ENCODE data around the gene ADGRG4.

Gene ADGRG4

GRCh38 chrX:136353526-136354093 is 52.8 kb downstream of the ADGRG4 start:
- Histone ChIP-seq H3K9ac (ENCODE audit: low read depth, low read length, poor library complexity, severe bottlenecking) (no peak overlapping the region), H3K27me3 (ENCODE audit: insufficient read depth, low read length, poor library complexity, severe bottlenecking) (no peaks in the 10 kb centered on the region), H3F3A (ENCODE audit: low read depth) (no peaks in the 10 kb centered on the region), H3K36me3 (ENCODE audit: insufficient read depth, low read length) (no peaks in the 10 kb centered on the region), H3K9me2 (replicated peaks; ENCODE audit: low read depth, low read length) (no peaks in the 10 kb centered on the region), H3K79me2 (ENCODE audit: insufficient read depth, low read length) (no peaks in the 10 kb centered on the region), H3K9me3 (ENCODE audit: insufficient read depth, low read depth, low read length) (no peaks in the 10 kb centered on the region), H3K4me2 (ENCODE audit: low read depth, low read length, poor library complexity, severe bottlenecking) (no peak overlapping the region), H3K4me3 (ENCODE audit: low read length, poor library complexity, severe bottlenecking) (no peak overlapping the region), H2AFZ (ENCODE audit: low read length) (no peak overlapping the region), H4K20me1 (ENCODE audit: insufficient read depth, low read length, poor library complexity, severe bottlenecking) (no peaks in the 10 kb centered on the region), H3K4me1 (ENCODE audit: insufficient read depth, low read length, poor library complexity, severe bottlenecking) (no peaks in the 10 kb centered on the region)
- TF ChIP-seq CTCF (conservative IDR thresholded peaks at IDR 0.05; ENCODE audit: low read length) (no peak), EZH2phosphoT487 (IDR thresholded peaks at IDR 0.05; ENCODE audit: borderline replicate concordance) (no peak)

- Histone ChIP-seq H3K9ac (ENCODE audit: low read depth, low read length, poor library complexity, severe bottlenecking) (no peak overlapping the region), H3K9me3 (ENCODE audit: insufficient read depth, low read depth, low read length) (no peaks in the 10 kb centered on the region), H2AFZ (ENCODE audit: low read length) (no peak overlapping the region), H3K9me2 (replicated peaks; ENCODE audit: low read depth, low read length) (no peaks in the 10 kb centered on the region), H3F3A (ENCODE audit: low read depth) (no peaks in the 10 kb centered on the region), H3K79me2 (ENCODE audit: insufficient read depth, low read length) (no peaks in the 10 kb centered on the region), H3K4me1 (ENCODE audit: insufficient read depth, low read length, poor library complexity, severe bottlenecking) (no peaks in the 10 kb centered on the region), H4K20me1 (ENCODE audit: insufficient read depth, low read length, poor library complexity, severe bottlenecking) (no peaks in the 10 kb centered on the region), H3K4me2 (ENCODE audit: low read depth, low read length, poor library complexity, severe bottlenecking) (no peak overlapping the region), H3K36me3 (ENCODE audit: insufficient read depth, low read length) (no peaks in the 10 kb centered on the region), H3K27me3 (ENCODE audit: insufficient read depth, low read length, poor library complexity, severe bottlenecking) (no peaks in the 10 kb centered on the region), H3K4me3 (ENCODE audit: low read length, poor library complexity, severe bottlenecking) (no peak overlapping the region)
- no peak for TF ChIP-seq CTCF (conservative IDR thresholded peaks at IDR 0.05; ENCODE audit: low read length)
- TF ChIP-seq EZH2phosphoT487 (IDR thresholded peaks at IDR 0.05; ENCODE audit: borderline replicate concordance) = no peak
These were observed 53.4 kb downstream of the ADGRG4 start for GRCh38 chrX:136354201-136354600.

- Histone ChIP-seq H3K9ac (ENCODE audit: low read depth, low read length, poor library complexity, severe bottlenecking) (no peak overlapping the region), H3K4me2 (ENCODE audit: low read depth, low read length, poor library complexity, severe bottlenecking) (no peak overlapping the region), H3K4me3 (ENCODE audit: low read length, poor library complexity, severe bottlenecking) (no peak overlapping the region), H3F3A (ENCODE audit: low read depth) (no peaks in the 10 kb centered on the region), H4K20me1 (ENCODE audit: insufficient read depth, low read length, poor library complexity, severe bottlenecking) (no peaks in the 10 kb centered on the region), H2AFZ (ENCODE audit: low read length) (no peak overlapping the region), H3K4me1 (ENCODE audit: insufficient read depth, low read length, poor library complexity, severe bottlenecking) (no peaks in the 10 kb centered on the region), H3K27me3 (ENCODE audit: insufficient read depth, low read length, poor library complexity, severe bottlenecking) (no peaks in the 10 kb centered on the region), H3K9me2 (replicated peaks; ENCODE audit: low read depth, low read length) (no peaks in the 10 kb centered on the region), H3K9me3 (ENCODE audit: insufficient read depth, low read depth, low read length) (no peaks in the 10 kb centered on the region), H3K79me2 (ENCODE audit: insufficient read depth, low read length) (no peaks in the 10 kb centered on the region), H3K36me3 (ENCODE audit: insufficient read depth, low read length) (no peaks in the 10 kb centered on the region)
- TF ChIP-seq EZH2phosphoT487 (IDR thresholded peaks at IDR 0.05; ENCODE audit: borderline replicate concordance) = no peak
- no peak for TF ChIP-seq CTCF (conservative IDR thresholded peaks at IDR 0.05; ENCODE audit: low read length)
These were observed 68.6 kb downstream of the ADGRG4 start for GRCh38 chrX:136369377-136369776.

All from Loucy (cell line).